M059J (cell line): Measurements from ENCODE around the gene NR1I3. TPM values are rescaled to one million over a fixed set of nuclear protein-coding genes. Genes with fewer than 3 reads are reported as not detected.
"Not testable (repeated sequence)": the region's sequence is repeated elsewhere in the genome, so short reads cannot be mapped to it uniquely, and the experiment has no call there.

ENCODE experiments used
- DNase-seq: peaks from one replicate; pipeline ENCODE4 v3.0.0-alpha.2; 2012; ENCODE audit warnings: low read depth
- total RNA-seq: library from RNA; depleted of rRNA; stranded (reverse); fragments of >200 nt; shearing (Covaris generic); gene quantifications from 2 replicates; pipeline ENCODE4 v1.2.3, GENCODE V29; 2014

Gene NR1I3
- total RNA-seq, 1 experiment from 2014 or later, result not detected

DNA sequence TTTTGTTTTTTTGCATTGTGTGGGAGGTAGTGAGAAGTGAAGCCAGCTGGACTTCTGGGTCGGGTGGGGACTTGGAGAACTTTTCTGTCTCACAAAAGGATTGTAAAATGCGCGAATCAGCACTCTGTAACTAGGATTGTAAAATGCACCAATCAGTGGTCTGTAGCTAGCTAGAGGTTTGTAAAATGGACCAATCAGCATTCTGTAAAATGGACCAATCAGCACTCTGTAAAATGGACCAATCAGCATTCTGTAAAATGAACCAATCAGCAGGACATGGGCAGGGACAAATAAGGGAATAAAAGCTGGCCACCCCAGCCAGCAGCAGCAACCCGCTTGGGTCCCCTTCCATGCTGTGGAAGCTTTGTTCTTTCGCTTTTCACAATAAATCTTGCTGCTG lies 12.1 kb upstream of the NR1I3 start:
- not testable (repeated sequence) for DNase-seq

DNA sequence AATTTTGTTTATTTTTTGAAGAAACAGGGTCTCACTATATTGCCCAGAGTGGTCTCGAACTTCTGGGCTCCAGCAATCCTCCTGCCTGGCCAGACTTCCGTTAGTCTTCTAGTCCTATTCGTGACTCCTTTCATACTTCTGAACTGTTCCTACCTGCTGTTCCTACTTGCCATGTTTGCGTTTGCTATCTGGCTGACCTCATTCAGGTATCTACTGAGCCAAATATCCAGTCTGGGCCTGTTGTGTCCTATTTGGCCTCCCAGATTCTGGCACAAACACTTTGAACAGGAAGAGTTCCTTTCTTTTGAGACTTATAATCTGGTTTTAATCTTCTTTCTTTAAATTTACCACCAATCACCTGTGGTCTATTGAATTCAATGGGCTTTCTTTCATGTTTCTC lies 6.9 kb upstream of the NR1I3 start:
- DNase-seq, result no peak

DNA sequence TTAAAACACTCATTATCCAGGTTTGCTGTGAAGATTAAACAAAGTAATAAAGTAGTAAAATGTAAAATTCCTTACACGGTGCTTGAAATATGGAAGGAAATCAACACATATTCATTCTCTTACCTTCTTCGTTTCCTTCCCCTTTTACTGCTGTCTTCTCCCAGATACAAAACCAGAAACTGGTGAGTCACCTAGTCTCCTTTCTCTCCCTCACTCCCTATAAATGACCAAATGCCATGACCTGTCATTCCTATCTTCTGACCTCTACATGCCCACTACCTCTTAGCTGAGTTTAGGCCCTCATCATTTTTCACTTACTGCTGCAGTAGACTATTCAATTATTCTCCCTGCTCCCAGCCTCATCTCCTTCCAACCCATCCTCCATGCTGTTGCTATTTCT lies 4.3 kb upstream of the NR1I3 start:
- peak; percentile 55 for DNase-seq

DNA sequence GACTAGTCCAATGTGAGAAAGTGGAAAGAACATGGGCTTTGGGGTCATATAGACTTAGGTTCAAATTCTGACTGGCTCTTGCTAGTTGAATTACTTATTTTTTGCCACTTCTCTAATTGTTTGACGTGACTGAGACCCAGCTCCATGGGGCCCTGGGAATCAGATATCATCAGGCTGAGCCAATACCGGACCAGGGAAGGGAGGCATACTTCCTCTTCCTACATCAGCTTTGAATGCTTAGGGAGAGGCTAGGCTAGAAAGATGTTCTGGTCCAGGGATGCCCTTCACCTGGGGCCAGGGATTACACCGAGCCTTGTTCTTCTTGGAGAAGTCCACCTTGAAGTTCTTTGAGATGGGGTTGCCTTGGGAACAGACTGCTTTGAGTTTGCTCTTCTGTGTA lies 3.7 kb upstream of the NR1I3 start:
- DNase-seq, result no peak

DNA sequence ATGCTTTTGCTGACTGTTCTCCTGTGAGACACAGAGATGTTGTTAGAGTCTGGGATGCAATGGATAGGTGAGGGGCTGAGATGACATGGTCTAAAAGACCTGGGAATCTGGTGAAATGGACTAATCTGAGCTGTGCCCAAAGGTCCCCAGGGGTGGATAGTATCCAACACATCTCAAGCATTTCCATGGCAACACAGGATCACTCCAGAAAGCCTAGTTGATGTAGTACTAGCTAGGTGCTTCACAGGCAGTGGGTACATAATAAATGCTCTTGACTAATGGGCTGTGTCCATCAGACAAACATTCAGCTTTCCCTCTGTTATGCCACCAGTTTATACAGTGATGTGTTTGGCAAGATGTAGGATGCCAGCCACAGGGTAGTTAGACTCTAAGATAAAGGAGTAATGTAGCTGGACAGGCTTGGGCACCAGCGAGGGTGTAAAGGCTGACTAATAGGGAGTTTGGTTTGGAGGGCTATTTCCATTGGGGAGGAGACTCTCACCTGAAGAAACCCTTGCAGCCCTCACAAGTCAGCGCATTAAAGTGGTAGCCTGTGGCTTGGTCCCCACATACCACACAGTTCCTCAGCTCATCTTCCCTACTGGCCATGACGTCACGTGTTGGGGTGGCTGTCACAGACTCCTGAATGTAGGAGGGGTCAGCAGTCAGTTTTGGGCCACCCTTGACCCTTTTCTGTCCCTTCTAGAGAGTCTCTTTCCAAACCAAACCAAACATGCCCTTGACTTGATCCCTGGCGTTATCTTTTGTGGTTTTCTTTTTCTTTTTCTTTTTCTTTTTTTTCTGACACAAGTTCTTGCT lies 1.8 kb downstream of the NR1I3 start:
- DNase-seq, result no peak

DNA sequence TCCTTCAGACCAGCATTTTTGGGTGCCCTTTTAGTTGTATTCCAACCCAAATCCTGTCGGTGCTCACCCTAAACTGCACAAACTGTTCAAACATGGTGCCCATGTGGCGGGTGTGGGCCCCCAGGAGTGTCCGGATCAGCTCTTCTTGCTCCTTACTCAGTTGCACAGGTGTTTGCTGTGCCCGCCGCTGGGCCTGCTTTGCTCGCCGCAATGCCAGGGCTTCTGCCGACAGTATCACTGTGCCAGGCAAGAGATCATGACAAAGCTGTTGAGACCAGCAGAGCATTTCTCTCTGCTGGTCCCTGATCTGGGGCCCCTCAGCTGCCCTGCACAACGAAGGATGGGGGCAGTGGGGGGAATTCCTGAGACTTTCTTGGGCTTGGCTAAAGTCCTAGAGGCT lies 4.9 kb downstream of the NR1I3 start:
- no peak for DNase-seq

DNA sequence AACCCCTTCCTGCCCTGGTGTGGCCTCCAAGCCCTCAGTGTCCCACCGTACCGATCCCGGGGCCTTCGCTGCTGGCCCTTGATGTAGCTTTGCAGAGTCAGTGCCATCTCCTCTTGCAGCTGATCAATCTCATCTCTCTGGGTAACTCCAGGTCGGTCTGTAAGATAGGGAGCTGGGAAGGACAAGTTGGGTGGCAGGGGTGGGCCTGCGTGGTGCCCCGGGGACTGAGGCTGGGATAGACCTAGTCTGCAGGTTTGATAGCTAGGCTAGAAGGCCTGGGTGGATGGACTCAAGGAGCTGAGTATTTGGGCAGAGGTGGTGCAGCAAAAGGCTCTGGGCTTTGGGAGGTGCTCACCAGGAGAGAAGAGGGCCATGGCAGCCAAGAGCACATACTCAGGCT lies 7.2 kb downstream of the NR1I3 start:
- no peak for DNase-seq

DNA sequence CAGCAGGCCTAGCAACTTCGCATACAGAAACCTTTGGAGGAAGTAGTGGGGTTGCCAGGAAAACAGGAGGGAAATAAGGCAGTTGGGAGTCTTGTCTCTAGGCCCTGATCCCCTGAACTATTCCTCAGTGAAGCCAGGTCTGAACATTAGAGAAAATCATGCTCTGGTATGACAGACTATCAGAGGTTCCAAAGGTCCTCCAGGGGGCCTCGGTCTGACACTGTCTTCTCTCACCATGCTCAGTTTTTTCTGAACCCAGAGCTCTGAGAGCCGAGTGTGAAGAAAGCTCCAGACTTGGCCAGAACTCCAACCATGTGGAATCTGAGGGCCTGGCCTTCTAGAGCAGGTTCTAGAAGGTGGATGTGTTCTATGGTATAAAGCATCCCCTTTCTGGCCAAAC lies 8.1 kb downstream of the NR1I3 start:
- DNase-seq, result no peak

DNA sequence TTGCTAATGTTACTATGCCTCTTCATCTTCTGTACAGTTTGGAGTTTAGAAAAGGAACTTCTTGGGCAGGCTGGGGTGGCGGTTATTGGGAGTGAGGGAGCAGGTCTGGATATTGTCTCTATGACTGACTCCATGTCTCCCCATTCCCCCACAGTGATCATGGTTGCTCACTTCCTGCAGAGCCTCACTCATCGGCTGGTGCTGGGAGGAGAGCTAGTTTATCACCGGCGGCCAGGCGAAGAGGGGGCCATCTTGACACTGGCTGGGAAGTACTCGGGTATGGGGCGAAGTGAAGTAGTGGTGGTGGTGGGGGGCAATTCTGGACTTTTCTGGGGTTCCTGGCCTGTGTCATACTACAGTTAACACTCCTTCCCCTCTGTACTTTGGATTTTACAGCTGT lies 10.0 kb downstream of the NR1I3 start:
- no peak for DNase-seq

DNA sequence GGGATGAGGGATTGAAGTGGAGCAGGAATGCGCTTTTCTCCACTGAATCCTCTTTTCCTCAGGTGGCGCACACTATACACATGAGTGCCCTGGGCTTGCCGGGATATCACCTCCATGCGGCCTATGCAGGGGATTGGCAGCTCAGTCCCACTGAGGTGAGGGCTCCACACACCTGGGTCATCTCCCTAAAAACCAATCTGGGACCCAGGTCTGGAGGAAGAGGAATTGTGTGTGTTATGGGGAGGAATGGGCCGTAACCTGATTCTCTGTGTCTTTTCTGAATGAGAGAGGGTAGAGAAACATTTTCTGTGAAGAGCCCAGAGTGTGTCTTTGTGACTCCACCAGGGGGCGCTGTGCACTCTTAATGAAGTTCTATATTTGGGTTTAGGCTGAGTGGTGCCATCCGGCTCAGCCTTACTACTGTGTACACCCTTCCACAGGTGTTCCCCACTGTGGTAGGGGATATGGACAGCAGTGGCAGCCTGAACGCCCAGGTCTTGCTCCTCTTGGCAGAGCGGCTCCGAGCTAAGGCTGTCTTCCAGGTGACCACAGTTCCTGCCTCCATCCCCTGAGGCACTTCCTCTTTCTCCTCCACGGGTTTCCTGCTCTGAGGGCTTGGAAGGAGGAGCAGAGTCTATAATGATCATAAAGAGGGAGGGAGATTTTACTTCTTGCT lies 10.7 kb downstream of the NR1I3 start:
- peak; percentile 75 for DNase-seq

DNA sequence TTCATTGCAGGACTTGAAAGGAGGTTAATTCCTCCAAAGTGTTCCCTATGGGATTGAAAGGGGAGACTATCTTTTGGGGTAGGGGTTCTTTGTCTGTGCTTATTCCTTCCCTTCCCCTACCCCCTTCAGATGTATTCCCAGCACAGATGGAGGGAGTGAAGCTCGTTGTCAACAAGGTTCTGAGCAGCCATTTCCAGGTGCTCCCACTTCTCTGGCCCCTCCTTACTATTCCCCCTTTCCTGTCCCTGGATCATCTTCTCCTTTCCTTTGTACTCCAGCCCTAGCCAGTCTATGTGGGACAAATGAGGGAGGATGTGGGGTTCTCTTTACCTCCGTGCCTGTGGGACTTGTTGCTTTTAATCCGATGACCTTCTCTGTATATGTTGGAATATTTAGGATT lies 11.2 kb downstream of the NR1I3 start:
- DNase-seq, result no peak

DNA sequence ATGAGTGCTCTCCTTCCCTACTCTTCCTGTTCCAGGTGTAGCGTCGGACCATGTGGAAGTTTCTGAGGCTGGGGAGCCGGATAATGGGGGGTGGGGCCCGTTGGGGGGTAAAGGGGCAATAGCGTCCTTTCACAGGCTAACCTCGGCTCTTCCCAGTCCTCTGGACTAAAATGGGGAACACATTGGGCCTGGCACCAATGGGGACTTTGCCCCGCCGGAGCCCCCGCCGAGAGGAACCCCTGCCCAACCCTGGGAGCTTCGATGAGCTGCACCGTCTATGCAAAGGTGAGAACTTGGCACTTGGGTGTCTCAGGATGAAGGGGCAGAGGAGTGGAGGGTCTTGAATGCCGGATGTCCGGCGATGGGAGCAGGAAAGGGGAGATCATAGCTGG lies 11.7 kb downstream of the NR1I3 start:
- no peak for DNase-seq

DNA sequence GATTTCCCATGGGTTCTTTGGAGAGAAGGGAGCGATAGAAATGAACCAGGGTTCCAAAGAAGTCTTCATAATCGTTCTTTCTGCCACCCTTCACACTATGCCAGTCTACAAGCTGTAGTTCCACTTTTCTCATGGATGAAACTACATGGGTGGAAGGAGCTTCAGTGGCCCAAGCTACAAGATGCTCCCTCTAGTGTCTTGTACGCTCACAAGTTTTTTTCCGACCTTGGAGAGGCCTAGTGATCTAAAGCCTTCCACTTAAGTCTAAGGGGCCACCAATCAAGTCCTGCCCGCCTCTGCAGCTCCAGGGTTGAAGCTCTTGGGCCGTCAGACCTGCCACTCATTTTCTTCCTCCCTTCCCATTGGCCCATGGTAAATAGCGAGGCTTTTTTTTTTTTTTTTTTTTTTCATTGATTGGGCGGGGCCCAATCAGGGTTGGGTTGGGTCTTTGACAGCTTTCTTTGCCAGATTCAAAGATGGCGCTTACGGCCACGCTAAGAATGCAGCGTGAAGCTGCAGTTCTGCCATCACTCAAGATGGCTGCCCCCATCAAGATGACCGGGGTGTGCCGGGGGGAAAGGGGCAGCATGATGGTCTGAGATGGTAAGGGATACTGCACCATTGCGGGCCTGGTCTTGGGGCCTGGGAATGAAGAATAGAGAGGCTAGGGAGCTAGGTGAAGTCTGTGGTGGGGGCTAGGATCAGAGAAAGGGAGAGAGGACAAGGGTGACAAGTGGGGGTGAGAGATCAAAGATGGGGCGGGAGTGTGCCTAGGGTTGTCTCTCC lies 12.3 kb downstream of the NR1I3 start, which contains the start of gene TOMM40L:
TSS of gene TOMM40L (plus strand) at position 527 of the 786 bp plus-strand sequence. CDS start 430 bp downstream, outside the sequence.
- peak; percentile 99 for DNase-seq

DNA sequence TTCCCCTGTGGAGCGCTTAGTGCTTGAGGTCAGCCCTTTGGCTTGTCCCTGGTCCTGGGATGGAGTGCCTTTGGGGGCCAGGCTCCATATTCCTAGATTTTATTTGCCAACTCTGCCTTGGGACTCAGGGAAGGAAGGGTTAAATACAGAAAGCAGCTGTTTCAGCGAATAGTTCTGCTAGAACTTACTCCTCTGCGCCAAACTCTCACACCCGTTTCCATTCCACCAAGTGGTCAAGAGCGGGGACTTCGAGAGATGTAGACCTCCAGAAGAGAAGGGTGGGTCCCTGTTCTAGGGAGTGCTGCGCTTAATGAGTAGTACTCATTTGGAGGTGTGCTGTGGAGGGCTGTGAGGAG lies 12.8 kb downstream of the NR1I3 start:
- DNase-seq, result no peak

DNA sequence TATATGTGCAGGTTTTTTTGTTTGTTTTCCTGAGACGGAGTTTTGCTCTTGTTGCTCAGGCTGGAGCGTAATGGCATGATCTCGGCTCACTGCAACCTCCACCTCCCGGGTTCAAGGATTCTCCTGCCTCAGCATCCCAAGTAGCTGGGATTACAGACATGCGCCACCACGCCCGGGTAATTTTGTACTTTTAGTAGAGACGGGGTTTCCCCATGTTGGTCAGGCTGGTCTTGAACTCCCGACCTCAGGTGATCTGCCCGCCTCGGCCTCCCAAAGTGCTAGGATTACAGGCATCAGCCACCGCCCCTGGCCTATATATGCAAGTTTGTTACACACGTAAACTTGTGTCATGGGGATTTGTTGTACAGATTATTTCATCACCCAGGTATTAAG lies 13.3 kb downstream of the NR1I3 start:
- not testable (repeated sequence) for DNase-seq

DNA sequence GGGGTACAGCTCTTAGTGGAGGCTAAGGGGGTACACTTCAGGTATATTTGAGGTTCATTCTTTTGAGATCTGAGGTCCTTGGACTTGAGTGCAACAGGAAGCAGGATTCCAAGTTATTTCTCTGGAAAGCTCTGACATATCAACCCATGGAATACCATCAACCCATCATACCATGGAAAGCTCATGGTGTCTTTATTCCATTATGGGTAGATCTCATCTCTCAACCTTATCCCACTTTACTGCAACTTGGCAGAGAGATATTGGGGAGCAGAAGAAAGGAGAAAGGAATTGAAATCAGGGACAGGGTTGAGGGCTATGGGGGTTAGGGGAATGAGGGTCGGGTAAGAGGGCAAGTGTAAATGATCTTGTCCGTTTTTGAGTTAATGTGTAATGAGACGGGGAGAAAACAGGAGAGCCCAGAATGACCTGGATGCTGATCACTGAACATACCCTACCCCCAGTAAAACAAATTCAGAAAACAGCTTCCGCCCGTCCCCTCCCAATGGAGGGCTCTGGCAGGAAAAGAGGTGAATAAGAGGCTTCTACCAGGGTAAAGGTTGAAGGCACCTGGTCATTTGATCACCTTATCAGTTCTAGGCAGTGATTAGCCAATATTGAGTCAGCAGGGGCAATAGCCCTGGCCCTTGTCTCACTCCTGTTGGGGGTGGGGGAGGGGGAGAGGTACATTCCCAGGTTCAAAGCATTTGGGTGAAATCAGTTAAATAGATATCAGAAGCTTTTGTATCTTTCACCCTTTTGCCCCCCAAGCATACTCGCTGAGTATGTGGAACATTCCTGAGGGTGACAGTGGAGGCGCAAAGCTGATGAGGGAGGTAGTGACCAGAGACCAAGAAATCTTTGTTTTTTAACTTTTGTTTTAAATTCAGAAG lies 14.0 kb downstream of the NR1I3 start:
- no peak for DNase-seq

DNA sequence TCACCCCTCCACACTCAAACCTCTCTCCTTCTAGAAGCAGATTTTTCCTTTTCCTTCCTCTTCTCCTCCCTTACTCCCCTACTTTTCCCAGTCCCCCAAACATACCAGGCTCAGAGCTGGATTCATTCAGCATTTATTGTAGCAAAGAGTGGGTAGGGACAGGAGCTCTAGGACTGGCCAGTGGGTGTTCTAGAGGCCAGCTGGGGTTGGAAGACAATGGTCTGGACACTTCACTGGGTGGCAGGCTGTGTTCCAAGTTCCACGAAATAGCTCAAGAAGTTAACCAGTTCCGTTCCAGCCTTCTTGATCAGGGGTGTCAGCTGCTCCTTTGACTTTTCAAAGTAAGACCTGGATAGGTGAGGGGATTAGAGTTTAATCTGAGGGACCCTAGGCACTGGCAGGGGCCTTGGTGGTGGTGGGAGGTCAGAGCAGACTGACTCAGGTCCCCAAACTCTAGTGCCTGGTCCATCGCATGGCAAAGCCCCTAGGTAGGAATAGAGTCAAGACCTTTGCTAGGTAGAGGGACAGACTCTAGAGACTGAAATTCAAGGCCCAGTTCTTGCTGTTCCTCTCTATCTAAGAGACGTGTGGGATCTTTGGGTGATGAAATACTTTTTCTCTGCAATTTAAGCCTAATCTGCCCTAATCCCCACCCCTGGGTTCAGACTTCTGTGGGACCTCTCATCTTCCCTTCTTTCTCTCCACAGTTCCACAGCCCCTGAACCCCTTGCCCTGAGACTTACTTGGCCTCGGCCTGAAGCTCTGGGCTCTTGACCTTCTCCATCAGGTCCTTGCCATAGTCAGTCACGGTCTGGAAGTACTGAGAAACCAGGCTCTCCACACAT lies 15.6 kb downstream of the NR1I3 start:
- DNase-seq, result no peak

DNA sequence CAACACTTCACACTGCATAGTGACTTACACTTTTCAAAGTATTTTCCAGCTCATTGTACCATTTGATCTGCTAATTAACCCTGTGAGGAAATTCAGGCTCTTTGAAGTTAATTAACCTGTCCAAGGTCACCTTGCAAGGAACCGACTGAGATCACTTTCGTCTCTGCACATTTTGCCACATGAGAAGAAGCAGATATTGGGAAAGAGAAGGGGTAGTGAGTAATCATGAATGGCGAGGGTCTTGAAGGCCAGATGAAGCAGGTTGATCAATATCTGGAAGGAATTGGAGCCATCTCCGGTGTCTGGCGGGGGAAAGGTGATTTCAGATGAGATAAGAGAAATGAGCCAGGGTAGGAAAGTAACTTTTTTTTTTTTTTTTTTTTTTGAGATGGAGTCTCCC lies 18.0 kb downstream of the NR1I3 start:
- no peak for DNase-seq

DNA sequence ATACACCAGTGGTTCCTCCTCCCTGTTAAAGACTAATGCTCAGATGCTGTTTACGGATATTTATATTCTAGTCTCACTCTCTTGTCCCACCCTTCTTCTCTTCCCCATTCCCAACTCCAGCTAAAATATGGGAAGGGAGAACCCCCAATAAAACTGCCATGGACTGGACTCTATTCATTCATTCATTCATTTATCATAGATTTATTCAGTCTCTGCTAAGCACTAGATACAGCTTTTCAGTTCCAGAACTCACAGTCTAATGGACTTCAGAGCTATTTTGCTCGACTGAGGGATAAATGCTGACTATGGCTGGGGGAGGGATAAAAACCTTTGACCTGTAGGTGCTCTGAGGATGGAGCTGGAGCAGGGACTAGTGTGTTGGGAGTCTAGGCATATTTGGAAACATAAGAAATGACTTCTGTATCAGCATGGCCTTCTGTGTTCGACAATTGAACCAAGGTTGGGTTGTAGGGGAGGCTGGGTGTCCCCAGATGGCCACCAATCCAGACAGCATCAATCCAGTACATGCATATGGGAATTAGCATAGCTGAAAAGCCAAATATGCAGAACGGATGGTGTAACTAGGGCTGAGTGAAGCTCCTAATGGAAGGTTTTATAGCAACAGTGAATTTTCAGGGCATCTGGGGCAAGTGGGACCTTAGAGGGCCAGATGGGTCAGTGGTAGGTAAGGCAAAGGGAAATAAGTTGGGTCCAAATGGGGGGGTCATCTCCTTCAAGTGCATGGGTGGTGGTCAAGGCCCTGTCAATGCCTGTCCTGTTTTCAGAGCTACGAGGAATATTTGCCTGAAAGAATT lies 18.7 kb downstream of the NR1I3 start:
- no peak for DNase-seq
